Measurements from ENCODE around the gene MAP4K3.

The MAP4K3 gene

DNA sequence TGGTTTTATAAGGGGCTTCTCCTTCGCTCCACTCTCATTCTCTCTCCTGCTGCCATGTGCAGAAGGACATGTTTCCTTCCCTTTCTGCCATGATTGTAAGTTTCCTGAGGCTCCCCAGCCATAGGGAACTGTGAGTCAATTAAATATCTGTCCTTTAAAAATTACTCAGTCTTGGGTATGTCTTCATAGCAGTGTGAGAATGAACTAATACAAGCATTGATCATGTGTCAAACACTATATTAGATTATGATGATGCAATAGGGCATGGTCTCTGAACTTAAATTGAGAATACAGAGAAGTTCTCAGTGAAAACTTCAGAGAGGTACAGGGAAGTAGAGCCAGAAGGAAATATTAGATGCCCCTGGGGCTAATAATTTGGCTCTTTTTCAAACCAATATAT lies 5.9 kb upstream of the MAP4K3 start:
- DNase-seq, result no peak

DNA sequence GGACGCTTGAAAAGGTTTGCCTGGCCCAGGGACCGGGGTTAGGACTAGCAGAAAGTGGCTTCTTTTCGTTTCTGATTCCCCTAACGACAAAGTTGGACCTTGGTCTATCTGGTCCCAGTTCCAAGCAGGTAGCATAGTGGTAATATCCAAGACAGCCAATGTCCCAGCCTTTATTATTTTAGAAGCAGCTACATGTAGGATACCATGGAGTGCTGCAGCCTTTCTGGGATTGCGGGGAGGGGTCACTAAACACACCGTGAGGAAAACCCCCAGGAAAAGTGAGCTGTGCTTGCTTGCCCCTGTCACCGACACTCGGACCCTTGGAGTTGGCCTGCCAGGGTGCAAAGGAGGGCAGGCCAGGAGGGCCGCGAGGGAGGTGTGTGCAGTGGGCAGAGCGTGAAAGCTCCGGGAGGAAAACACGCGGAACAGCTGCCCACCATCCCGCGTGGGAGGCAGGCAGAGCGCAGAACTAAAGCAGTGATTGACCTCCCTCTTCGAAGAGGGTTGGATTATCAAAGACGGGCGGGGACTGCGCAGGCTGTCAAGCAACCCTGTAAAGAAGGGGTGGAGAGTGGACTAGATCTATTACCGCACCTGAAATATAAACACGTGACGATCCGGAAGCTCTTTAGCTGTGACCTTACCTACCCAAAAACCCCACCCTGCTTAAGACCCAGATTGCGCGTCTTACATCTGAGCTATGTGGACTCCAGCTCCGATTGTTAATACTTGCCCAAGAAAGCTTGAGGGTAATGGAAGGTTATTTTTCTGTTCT lies 624 bp upstream of the MAP4K3 start:
- DNase-seq, result no peak

DNA sequence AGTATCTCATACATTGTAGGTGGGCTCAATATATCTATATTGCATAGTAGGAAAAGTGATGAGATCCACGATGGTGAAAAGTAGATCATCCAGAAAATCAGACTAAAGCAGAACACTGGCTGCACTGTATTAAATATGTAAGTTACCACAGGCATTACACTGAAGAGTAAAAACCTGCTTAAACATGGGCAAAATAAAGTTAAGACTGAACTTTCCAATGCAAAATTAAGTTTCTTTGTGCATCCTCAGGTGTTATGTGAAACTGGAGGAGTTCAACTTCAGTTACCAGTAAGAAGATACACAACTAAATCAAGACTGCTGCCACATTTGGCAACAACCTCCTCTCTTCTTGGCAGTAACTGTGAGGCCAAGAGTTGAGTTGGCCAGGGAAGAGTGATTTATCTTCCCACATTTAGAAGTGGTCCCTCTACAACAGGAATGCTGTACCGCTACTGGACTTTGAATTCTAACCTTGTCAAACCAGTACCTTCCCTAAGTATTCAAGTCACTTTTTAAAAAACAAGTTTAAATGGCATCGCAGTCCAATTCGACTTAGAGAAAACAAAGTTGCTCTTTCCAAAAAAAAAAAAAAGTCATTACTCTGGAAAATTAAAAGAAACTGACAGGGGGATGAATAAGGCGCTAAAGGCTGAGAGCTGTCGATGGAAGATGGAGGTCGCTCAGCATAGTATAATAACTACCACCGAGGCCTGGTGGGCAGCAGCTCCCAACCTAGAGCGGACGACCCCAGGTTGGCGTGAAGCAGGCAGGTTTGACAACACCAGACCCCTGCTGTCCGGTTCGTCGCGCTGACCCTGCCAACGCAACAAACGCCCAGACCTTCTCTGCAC lies 1.1 kb downstream of the MAP4K3 start:
- DNase-seq, result no peak

DNA sequence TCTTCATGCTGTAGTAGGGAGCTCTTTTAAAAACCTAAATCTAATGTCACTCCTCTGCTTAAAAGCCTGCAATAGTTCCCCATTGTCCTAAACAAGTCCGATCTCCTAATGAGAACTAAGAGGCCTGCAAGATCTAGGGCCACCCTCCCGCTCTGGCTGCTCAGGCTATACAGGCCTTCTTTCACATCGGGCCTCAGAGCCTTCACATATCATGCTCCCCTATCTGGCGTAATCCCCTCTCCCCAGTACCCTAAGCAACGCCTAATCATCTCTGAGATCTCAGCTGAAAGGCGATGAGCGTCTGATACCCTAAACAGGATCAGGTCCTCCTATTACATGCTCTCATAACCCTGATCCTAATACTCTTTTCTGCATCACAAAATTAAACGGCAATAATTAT lies 1.9 kb downstream of the MAP4K3 start:
- DNase-seq, result no peak

DNA sequence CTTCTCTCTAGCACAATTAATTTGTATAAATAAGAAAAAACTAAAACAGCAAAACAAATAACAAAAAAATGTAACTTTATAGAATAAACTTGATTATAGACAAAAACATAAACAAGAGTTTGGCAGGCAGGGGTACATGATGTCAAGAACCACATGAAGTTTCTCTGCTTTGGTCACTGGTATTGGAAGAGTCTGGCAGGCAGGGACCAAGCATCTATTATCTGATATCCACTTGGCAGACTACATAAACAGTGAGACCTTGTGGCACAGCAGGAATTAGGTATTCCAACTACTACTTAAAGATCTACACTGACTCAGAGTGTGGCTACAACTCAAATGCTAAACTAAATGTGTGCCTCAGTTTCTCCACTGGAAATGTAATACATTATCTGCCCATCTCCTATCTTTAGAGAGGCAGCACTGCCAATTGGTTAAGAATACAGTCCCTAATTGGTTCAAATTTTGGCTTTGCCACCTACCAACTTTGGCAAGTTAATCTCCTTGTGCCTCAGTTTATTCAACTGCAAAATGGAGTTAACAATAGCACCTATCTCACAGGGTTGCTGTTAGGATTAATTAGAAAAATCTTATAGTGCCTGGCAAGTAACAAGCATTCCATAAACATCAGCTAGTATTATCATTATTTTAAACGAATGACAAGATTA lies 2.7 kb downstream of the MAP4K3 start:
- no peak for DNase-seq

DNA sequence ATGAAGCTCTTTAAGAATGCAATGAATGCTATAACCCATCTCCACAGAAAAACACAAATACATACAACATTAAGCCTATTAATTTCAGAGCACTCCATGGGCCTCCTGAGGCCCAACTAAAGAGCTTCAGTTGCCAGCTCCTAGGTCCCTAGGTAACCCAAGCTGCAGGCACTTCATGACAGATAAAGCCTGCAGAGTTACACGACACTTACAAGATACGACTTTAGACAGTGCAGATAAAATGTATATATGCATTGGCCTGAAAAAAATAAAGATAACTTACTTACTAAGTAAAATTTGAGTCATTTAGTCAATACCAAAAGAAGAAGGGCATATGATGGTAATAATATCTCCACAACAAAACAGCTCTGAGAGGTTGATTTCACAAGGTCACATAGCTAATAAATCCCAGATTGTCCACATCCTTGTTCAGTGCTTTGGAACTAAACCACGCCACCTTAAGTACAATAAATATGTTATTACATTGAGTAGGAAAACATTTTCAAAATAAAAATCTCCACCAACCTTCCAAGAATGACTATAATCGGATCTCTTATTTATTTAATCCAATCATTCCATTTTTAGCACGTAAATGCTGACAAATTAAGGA lies 3.4 kb downstream of the MAP4K3 start:
- no peak for DNase-seq

DNA sequence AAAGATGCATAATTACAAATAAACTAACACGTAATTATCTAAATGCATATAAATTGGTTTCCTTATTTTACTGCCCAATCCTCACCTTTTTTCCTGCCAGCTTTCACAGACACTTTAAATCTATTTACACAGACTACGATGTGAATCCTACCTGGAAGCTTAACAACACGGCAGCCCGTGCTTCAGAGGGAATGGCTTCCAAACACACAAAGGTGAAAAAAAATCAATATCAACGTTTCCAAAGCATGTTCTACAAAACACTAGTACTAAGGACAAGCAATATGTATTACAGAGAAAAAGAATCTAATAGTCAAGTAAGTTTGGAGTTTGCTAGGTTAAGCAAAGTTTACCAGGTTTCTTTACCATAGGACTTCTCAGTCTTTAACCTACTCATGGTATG lies 4.4 kb downstream of the MAP4K3 start:
- no peak for DNase-seq

DNA sequence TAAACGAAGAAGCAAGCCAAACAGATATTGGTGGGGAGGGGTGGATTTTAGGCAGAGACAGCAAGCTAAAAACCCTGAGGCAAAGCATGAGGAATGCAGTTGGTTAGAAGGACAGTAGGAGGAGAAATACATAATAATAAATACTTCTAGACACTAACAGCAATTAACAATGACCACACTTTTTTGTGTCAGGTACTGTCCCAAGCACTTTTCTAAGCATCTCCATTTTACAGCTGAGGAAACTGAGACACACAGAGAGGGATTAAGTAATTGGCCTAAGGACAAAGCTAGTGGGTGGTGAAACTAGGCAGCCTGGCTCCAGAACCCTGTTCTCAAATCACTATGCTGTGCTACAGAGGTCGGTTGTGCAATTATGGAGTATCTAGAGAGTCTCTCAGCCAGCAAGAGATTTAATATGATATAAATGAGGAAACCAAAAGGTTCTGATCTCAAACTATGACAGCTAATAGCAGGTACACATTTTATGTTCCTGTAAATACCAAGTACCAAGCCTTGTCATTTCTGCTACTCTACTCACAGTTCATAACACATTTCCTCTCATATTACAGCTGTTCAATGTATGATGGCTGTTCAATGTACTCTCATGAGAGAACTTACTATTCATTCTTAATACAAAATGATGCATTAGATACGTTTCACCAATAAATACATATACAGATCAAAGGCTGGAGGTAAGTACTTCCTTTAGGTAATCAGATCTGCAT lies 5.3 kb downstream of the MAP4K3 start:
- no peak for DNase-seq

DNA sequence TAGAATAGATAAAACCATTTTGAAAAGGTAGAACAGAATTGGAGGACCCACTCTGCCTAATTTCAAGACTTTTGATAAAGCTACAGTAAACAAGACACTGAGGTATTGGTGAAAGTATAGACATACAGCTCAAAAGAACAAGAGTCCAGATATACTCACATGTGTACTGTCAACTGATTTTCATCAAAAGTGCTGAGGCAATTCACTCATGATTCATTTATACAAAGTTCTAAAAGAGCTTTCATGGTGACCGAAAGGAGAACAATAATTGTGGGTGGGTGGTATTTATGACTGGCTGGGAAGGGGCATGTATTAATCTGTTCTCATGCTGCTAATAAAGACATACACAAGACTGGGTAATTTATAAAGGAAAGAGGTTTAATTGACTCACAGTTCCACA lies 7.3 kb downstream of the MAP4K3 start:
- no peak for DNase-seq

DNA sequence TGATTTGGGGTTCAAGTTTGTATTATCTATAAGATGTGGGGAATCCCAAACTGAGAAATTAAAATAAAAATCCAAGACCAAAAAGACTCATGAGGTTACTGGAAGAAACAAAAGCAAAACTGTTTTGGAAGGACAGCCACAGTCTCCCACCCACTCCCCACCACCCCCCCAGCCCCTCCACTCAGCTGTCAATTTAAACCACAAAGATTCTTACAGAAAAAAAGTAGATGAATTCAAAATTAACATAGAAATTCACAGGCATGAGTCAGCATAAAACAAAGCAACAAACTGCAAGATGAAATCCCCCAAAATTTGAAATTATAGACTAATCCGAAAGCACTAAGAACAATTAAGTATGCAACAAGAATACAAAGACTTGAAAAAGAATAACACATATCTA lies 12.1 kb downstream of the MAP4K3 start:
- no peak for DNase-seq

DNA sequence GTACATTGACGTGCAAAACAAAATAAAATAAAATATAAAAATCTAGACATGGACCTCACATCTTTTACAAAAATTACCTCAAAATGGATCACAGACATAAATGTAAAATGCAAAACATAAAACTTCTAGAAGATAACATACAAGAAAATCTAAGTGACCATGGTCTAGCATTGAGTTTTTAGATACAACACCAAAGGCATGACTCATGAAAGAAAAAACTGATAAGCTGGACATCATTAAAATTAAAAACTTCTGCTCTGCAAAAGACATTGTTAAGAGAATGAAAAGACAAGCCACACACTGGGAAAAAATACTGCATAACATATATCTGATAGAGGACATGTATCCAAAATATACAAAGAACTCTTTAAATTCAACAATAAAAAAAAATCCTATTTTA lies 14.4 kb downstream of the MAP4K3 start:
- no peak for DNase-seq

DNA sequence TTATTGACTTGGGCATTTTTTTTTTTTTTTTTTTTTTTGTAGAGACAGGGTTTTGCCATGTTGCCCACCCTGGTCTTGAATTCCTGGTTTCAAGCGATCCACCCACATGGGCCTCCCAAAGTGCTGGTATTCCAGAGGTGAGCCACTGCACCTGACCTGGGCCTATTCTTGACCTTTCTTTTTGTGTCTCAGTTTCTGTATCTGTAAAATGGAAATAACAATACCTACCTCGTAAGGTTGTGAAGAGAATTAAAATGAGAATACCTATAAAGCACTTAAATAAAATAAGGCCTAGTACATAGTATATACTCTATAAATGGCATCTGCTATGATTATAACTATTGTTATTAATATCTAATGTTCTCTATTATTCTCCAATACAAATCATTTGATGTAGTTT lies 15.7 kb downstream of the MAP4K3 start:
- no peak for DNase-seq

DNA sequence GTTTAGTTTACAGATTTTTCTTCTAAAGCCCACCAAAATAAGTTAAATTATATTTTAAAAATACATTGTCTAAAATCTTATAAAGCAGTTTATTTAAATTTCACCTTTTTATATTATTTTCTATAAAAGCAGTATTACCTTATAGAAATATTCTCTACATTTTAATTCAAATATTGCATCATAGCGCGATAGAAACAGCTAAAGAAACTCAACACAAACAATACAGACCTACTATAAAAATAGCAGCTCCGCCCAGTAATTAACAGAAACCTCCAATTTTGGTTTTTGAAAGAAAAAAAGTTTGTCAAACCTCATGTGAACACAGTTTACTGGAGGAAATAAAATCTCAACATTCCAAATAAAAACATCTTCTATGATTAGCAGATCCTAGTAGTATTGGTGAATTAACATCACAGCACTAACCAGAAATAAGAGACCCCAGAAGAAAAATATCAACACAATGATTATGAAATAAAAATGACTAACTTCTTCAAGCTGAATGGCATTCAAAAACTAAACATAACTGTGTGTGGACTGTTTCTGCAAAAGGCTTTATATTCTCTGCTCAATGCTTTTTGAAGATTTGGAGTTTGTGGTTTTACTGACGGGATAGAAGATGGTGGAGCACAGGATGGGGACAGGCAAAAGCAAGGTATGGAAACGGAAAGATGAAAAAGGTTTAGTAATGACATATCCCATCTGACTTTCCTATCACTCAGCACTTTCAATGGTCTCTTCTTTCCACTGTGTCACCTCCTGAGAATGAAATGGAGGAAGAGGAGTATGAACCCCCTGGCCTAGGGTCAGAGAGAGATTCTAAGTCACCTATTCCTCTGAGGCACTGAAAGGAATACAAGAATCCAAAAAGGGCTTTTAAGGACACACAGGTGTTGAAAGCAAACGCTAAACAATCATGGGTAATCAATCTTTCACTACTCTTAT lies 17.5 kb downstream of the MAP4K3 start:
- no peak for DNase-seq

DNA sequence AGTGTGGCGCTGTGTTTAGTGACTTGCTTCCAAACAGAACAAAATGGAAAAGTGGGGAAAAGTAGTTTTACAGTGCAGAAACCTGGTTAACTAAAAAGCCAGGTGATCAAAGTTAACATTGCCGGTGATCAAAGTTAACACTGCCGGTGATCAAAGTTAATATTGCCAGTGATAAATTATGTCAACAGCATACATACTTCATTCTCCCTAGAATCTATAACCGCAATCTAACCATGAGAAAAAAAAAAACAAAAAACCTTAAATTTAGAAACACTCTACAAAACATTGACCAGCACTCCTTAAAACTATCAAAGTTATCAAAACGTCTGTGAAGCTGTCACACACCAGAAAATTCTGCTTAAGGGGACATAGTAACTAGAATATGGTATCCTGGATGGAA lies 18.6 kb downstream of the MAP4K3 start:
- no peak for DNase-seq

DNA sequence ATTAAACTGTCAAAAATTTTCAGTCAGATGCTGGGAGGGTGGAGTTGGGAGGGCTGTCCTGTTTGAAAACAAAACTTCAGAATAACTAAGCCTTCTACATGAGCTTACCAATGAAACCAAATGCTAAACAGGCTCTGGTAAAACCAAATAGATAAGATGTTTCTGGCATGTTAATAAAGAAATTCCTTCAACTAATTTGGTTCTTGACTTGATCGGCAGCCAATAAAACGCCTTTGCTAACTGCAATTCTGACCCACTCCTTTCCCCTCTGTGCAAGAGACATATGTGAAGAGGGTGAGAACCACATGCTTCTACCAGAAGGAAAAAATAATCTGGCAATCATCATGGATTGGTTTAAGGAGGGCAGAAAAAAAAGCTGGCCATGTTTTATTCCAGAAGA lies 20.9 kb downstream of the MAP4K3 start:
- DNase-seq, result no peak

DNA sequence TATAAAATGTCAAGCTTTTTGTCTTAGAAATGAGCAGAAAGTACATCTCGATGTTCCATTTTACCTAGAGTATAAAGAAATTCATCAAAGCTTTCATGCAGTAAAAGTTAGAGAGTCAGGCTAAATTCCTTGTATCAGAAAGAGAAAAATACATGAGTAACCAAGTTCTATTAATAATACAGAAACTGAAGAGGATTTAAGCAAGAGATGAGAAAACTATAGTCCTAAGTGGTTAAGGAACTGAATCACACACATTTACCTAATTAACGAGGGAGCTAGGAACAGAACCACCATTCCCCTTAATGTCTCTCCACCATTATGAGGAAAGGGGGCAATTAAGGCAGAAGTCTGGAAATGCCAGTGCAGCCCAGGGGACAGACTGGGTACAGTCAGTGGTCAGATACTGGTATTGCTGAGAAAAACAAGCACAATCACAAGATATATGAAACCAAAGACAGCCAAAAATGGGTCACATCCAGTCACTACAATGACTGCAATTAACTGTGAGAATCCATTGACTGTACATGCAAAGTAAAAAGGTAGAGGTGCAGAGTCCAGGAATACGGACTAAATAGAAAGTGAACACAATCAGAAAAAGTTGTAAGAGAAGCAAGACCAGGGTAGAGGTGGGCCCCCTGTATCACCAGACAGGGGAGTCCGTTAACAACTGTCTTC lies 23.9 kb downstream of the MAP4K3 start:
- no peak for DNase-seq

DNA sequence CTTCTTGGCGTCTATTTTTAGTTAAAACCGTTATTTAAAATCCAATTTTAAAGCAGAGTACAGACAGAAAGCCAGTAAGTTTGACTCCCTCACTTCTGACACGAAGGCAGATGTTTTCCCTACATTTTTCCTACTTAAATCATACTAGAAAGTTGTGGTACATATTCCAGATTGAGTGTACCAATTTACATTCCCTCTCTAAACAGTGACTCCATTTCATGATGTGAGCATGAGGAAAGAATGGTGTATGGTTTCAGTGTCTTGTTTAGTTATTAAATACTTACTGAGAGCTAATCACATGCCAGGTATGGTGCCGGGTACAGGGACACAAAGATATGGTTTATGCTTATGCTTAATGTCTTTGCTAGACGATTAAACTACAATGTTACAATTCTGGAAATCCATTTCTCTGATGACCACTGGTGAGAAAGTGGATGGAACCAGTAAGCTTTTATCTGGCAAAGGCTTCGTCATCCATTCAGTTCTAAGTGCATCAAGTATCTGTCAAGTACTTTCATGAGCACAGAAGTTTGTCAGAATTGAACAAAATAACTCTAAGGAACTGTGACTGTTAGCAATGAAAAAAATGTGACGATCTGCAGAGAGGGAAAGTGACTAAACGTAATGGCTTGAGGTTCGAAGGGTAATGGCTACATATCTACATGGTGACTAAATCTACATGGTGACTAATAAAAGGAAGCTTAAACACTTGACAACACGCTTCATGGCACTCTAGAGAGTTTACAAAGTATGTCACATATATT lies 25.7 kb downstream of the MAP4K3 start:
- no peak for DNase-seq

DNA sequence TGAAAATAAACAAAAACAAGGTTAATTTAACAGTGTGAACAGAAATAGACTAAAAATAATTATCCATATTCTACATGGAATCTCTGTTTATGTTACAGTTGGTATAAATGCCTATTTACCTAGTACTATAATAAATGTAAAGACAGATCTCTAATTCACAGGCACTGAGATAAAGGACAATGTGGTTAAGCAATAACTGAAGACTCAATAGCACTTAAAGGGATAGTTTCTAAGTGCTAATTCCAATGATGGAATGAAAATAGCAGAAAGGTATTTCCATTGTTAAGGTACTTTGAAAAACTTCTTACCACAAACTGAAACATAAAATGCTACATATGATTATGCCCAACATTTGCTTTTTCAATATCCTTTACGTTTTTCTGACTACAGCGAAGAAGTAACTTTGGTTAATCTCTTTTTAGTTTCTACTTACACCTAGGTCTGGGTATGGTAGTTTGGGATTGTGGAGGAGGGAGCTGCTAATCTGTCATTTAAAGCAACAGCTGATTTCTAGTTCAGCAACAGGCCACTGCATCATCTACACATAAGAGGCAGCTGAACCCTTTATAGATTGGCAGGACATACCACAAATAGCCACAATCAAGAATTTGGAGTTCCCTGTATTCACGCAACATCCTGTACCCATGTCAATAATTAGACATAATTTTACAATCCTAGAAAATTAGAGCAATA lies 27.2 kb downstream of the MAP4K3 start:
- DNase-seq, result no peak

DNA sequence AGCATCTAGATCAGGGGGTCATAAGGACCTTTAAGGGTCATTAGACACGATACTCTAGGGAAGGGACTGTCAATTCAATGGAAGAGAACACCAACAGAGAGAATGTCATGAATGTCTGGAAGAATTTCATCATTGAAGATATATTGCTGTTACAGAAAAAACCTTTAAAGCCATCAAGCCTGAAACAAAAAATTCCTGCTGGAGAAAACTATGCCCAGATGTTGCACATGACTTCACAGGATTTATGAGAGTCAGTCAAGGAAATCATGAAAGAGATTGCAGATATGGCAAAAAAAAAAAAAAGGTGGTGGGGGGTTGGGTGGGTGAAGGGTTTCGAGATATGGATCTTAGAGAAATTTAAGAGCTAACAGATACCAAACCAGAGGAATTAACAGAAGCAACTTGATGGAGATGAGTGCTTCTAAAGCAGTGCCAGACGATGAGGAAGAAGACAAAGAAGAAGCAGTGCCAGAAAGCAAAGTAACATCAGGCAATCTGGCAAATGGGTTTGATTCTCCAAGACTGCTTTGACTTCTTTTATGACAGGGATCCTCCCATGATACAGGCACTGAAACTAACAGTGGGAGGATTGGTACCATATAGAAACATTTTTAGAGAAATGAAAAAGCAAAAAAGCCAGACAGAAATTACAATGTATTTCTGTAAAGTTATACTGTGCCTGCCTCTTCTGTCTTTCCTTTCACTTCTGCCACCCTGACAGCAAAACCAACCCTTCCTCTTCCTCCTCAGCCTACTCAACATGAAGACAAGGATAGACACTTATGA lies 28.5 kb downstream of the MAP4K3 start:
- no peak for DNase-seq
